IMR-90 (cell line): ENCODE data around the gene XPR1. TPM values are rescaled to one million over a fixed set of nuclear protein-coding genes. Genes with fewer than 3 reads are reported as not detected.

ENCODE experiments used
- ATAC-seq: fragments of 200-7000 bp; cut with Tn5 transposase; 2 replicates; pipeline ENCODE4 v1.9.1; 2020; ENCODE audit warnings: low read depth, mild to moderate bottlenecking, moderate library complexity
- BruUV-seq: library from RNA; stranded (reverse); fragments of 400-500 nt; replicated peaks from 2 replicates; lab custom pipeline; 2021; lab: Mats Ljungman, UMichigan
- CTCF ChIA-PET: fragments of 300-600 bp; formaldehyde crosslinking; extraction: SDS; loops from one replicate; lab custom pipeline; 2021; ENCODE audit warnings: antibody characterized with exemption; lab: Yijun Ruan, JAX
- POLR2A ChIA-PET: fragments of 300-600 bp; sonication (Branson Sonifier 250); formaldehyde crosslinking; loops from one replicate; lab custom pipeline; 2022; ENCODE audit warnings: antibody characterized with exemption; ENCODE audit not compliant: unreplicated experiment; lab: Charles Lee
- DNase-seq: peaks from one replicate; pipeline ENCODE4 v3.0.0; 2013
- H2AFZ ChIP-seq: replicated peaks from 2 replicates; pipeline ENCODE3; 2013; ENCODE audit warnings: low read length, mild to moderate bottlenecking; ENCODE audit not compliant: poor library complexity
- H2AK5ac ChIP-seq: 2 replicates; pipeline ENCODE4 v1.6.1; 2013; ENCODE audit warnings: low read depth, low read length, inconsistent platforms
- H2AK9ac ChIP-seq: replicated peaks from 2 replicates; pipeline ENCODE3; 2013; ENCODE audit warnings: mild to moderate bottlenecking, low read depth, low read length, moderate library complexity; ENCODE audit not compliant: poor library complexity
- H2BK120ac ChIP-seq: 2 replicates; pipeline ENCODE4 v1.6.1; 2013; ENCODE audit warnings: low read depth, low read length, inconsistent platforms
- H2BK15ac ChIP-seq: 3 replicates; pipeline ENCODE4 v1.6.1; 2013; ENCODE audit warnings: low read depth, low read length, inconsistent platforms
- H2BK20ac ChIP-seq: 2 replicates; pipeline ENCODE4 v1.6.1; 2013; ENCODE audit warnings: low read depth, mild to moderate bottlenecking, inconsistent platforms, low read length, moderate library complexity
- H2BK5ac ChIP-seq: 2 replicates; pipeline ENCODE4 v1.6.1; 2013; ENCODE audit warnings: mild to moderate bottlenecking, low read depth, low read length, inconsistent platforms; ENCODE audit not compliant: poor library complexity, severe bottlenecking
- H3K14ac ChIP-seq: replicated peaks from 2 replicates; pipeline ENCODE4 v1.6.1; 2013; ENCODE audit warnings: low read depth, low read length, inconsistent platforms
- H3K18ac ChIP-seq: 2 replicates; pipeline ENCODE4 v1.6.1; 2013; ENCODE audit warnings: low read depth, low read length, control low read depth
- H3K23ac ChIP-seq: 2 replicates; pipeline ENCODE4 v1.6.1; 2013; ENCODE audit warnings: low read depth, low read length, inconsistent platforms
- H3K27ac ChIP-seq: 2 replicates; pipeline ENCODE4 v1.5.1; 2013; ENCODE audit warnings: mild to moderate bottlenecking, control low read depth, low read length; ENCODE audit not compliant: insufficient read depth
- H3K27me3 ChIP-seq: 2 replicates; pipeline ENCODE4 v1.6.1; 2013; ENCODE audit warnings: low read length; ENCODE audit not compliant: control insufficient read depth, insufficient read depth
- H3K36me3 ChIP-seq: 2 replicates; pipeline ENCODE4 v1.6.1; 2013; ENCODE audit warnings: low read length, mixed read lengths; ENCODE audit not compliant: control insufficient read depth, insufficient read depth
- H3K4ac ChIP-seq: 2 replicates; pipeline ENCODE4 v1.6.1; 2013; ENCODE audit warnings: low read depth, low read length, inconsistent platforms
- H3K4me1 ChIP-seq: 2 replicates; pipeline ENCODE4 v1.6.1; 2013; ENCODE audit warnings: low read length, mixed read lengths; ENCODE audit not compliant: control insufficient read depth, insufficient read depth
- H3K4me2 ChIP-seq: 2 replicates; pipeline ENCODE4 v1.6.1; 2013; ENCODE audit warnings: low read depth, mild to moderate bottlenecking, control low read depth, low read length, moderate library complexity
- H3K4me3 ChIP-seq: 2 replicates; pipeline ENCODE4 v1.5.1; 2013; ENCODE audit warnings: low read depth, mild to moderate bottlenecking, control low read depth, low read length, moderate library complexity; ENCODE audit not compliant: insufficient read depth
- H3K56ac ChIP-seq: 2 replicates; pipeline ENCODE4 v1.6.1; 2013; ENCODE audit warnings: low read length, inconsistent platforms; ENCODE audit not compliant: insufficient read depth; ENCODE audit errors: extremely low read depth
- H3K79me1 ChIP-seq, 2 experiments: 2 replicates each; pipeline ENCODE4 v1.6.1; 2013; ENCODE audit warnings: low read length in 2 of 2, inconsistent platforms in 1 of 2, low read depth in 1 of 2
- H3K9ac ChIP-seq: 2 replicates; pipeline ENCODE4 v1.6.1; 2013; ENCODE audit warnings: low read depth, low read length, control low read depth
- H3K9me1 ChIP-seq: 2 replicates; pipeline ENCODE4 v1.6.1; 2013; ENCODE audit warnings: low read length, inconsistent platforms; ENCODE audit not compliant: insufficient read depth
- H3K9me3 ChIP-seq: 2 replicates; pipeline ENCODE4 v1.6.1; 2013; ENCODE audit warnings: low read length; ENCODE audit not compliant: control insufficient read depth, insufficient read depth
- H4K20me1 ChIP-seq: 2 replicates; pipeline ENCODE4 v1.6.1; 2013; ENCODE audit warnings: low read length, inconsistent platforms; ENCODE audit not compliant: insufficient read depth
- H4K5ac ChIP-seq: 2 replicates; pipeline ENCODE4 v1.6.1; 2013; ENCODE audit warnings: mild to moderate bottlenecking, low read depth, low read length, control low read depth
- H4K8ac ChIP-seq, 2 experiments: 2 replicates each; pipeline ENCODE4 v1.6.1; 2013; ENCODE audit warnings: low read depth in 2 of 2, low read length in 2 of 2, control low read depth in 1 of 2, inconsistent platforms in 1 of 2
- H4K91ac ChIP-seq: 2 replicates; pipeline ENCODE4 v1.6.1; 2013; ENCODE audit warnings: low read depth, low read length, inconsistent platforms; ENCODE audit not compliant: insufficient read depth
- BHLHE40 ChIP-seq: fragments of 150-350 bp; IDR thresholded peaks from 2 replicates; pipeline ENCODE4 v1.6.1; 2016; ENCODE audit warnings: mild to moderate bottlenecking, low read depth, low read length
- CEBPB ChIP-seq: IDR thresholded peaks from 2 replicates; pipeline ENCODE4 v1.6.1; 2012; ENCODE audit warnings: low read depth, low read length, improper control_type of control experiment
- CHD1 ChIP-seq: IDR thresholded peaks from 2 replicates; pipeline ENCODE4 v1.6.1; 2012; ENCODE audit warnings: low read depth, low read length, improper control_type of control experiment
- CTCF ChIP-seq: conservative IDR thresholded peaks from 2 replicates; pipeline ENCODE4 v1.5.1; 2012; ENCODE audit warnings: mild to moderate bottlenecking, low read depth, low read length, improper control_type of control experiment
- ELK1 ChIP-seq: fragments of 150-350 bp; IDR thresholded peaks from 2 replicates; pipeline ENCODE4 v1.6.1; 2016; ENCODE audit warnings: low read depth, mild to moderate bottlenecking, low read length, moderate library complexity, borderline replicate concordance
- FOS ChIP-seq: fragments of 150-350 bp; IDR thresholded peaks from 2 replicates; pipeline ENCODE4 v1.6.1; 2016; ENCODE audit warnings: low read depth, low read length
- MAFK ChIP-seq: IDR thresholded peaks from 2 replicates; pipeline ENCODE4 v1.6.1; 2012; ENCODE audit warnings: low read depth, low read length, improper control_type of control experiment
- MAZ ChIP-seq: IDR thresholded peaks from 2 replicates; pipeline ENCODE4 v1.6.1; 2012; ENCODE audit warnings: low read depth, mild to moderate bottlenecking, low read length, improper control_type of control experiment, moderate library complexity, borderline replicate concordance
- MXI1 ChIP-seq: IDR thresholded peaks from 2 replicates; pipeline ENCODE4 v1.6.1; 2012; ENCODE audit warnings: low read depth, mild to moderate bottlenecking, low read length, moderate library complexity, borderline replicate concordance
- NFE2L2 ChIP-seq: fragments of 150-350 bp; IDR thresholded peaks from 2 replicates; pipeline ENCODE4 v1.6.1; 2016; ENCODE audit warnings: low read depth, mild to moderate bottlenecking, low read length
- POLR2A ChIP-seq: IDR thresholded peaks from 2 replicates; pipeline ENCODE4 v1.6.1; 2012; ENCODE audit warnings: mild to moderate bottlenecking, low read depth, low read length
- RAD21 ChIP-seq: IDR thresholded peaks from 2 replicates; pipeline ENCODE4 v1.6.1; 2012; ENCODE audit warnings: low read length, improper control_type of control experiment
- RCOR1 ChIP-seq: IDR thresholded peaks from 2 replicates; pipeline ENCODE4 v1.6.1; 2012; ENCODE audit warnings: mild to moderate bottlenecking, low read length, improper control_type of control experiment; ENCODE audit not compliant: insufficient replicate concordance
- RFX5 ChIP-seq: IDR thresholded peaks from 2 replicates; pipeline ENCODE4 v1.8.0; 2012; ENCODE audit warnings: low read depth, mild to moderate bottlenecking, low read length, moderate library complexity
- SMC3 ChIP-seq: fragments of 150-350 bp; IDR thresholded peaks from 2 replicates; pipeline ENCODE4 v1.6.1; 2016; ENCODE audit warnings: low read depth, mild to moderate bottlenecking, antibody characterized with exemption, low read length, moderate library complexity
- USF2 ChIP-seq: fragments of 150-350 bp; IDR thresholded peaks from 2 replicates; pipeline ENCODE4 v1.6.1; 2017; ENCODE audit warnings: mild to moderate bottlenecking, antibody characterized with exemption, low read length, low read depth
- WGBS, 2 experiments: methylation state at CpG; one replicate each; pipeline versions ENCODE4 v1.1.5 to v1.1.7; 2013; ENCODE audit warnings: missing lambda C conversion rate in 2 of 2; ENCODE audit not compliant: insufficient read length in 1 of 2; ENCODE audit errors: extremely low coverage in 2 of 2; 5-methylcytosine and 5-hydroxymethylcytosine counted together
- dilution Hi-C: fragments of 300-500 bp; cut with HindIII; formaldehyde crosslinking; loops from one replicate; pipeline ENCODE4 v1.14.3; 2018; ENCODE audit warnings: low sequenced_read_pairs; ENCODE audit not compliant: unreplicated experiment
- in situ Hi-C: fragments of 300-500 bp; cut with MboI; formaldehyde crosslinking; loops from 3 replicates; pipeline ENCODE4 v1.14.3; 2019; ENCODE audit warnings: low sequenced_read_pairs, inconsistent platforms, mixed read lengths
- intact Hi-C: fragments of 100-400 bp; cut with micrococcal nuclease; formaldehyde crosslinking; loops from 2 replicates; pipeline ENCODE4 v1.10.0; 2022
- polyA plus RNA-seq, 3 experiments: library from polyadenylated mRNA; depleted of rRNA; stranded (reverse); fragments of >200 nt; gene quantifications; 2 replicates each; pipeline ENCODE4 v1.2.3, GENCODE V29; 2012; ENCODE audit warnings: low replicate concordance in 1 of 3
- total RNA-seq: library from RNA; depleted of rRNA; stranded (reverse); fragments of >200 nt; gene quantifications from 2 replicates; pipeline ENCODE4 v1.2.3, GENCODE V29; 2012

The XPR1 gene
- total and polyA plus RNA-seq, 2 of the 4 experiments (the other 2 are of a cell fraction): 11.8 to 25.1 TPM

GRCh38 chr1:180899262-180899661 lies 267.4 kb downstream of the XPR1 start:
- dilution Hi-C loops (no loop called here), in situ Hi-C loops (no loop called here), intact Hi-C loops (no loop called here)
- no peak overlapping the region for H3K23ac ChIP-seq
- H3K4ac ChIP-seq: no peak overlapping the region
- no peak overlapping the region for H3K4me3 ChIP-seq
- no peaks in the 10 kb centered on the region for H3K9me3 ChIP-seq
- no peak overlapping the region for H2AK5ac ChIP-seq
- no peaks in the 10 kb centered on the region for H3K9me1 ChIP-seq
- H2AK9ac ChIP-seq: no peak overlapping the region
- H3K27me3 ChIP-seq: no peaks in the 10 kb centered on the region
- no peak overlapping the region for H2AFZ ChIP-seq
- POLR2A ChIA-PET: interaction anchor here (0.6 kb wide), 1 partner anchor 218 kb away, joined by 3 read pairs; no protein-coding TSS in a partner anchor
- no peak overlapping the region for H2BK5ac ChIP-seq
- 0 out of 2 replicates have a peak, but pooled peaks cover 1% of the 10 kb centered on the region for H3K36me3 ChIP-seq
- H3K4me1 ChIP-seq: 0 out of 2 replicates have a peak, but pooled peaks cover 2% of the 10 kb centered on the region
- TF ChIP-seq FOS: no peak
- no peak for TF ChIP-seq ELK1
- TF ChIP-seq RCOR1: no peak
- no peak for TF ChIP-seq POLR2A
- TF ChIP-seq RFX5: no peak
- no peak for TF ChIP-seq MAZ
- no peak for TF ChIP-seq CHD1
- no peak for TF ChIP-seq RAD21
- no peak for TF ChIP-seq CTCF
- no peak for TF ChIP-seq MAFK
- no peak for TF ChIP-seq MXI1
- TF ChIP-seq USF2: no peak
- TF ChIP-seq CEBPB: no peak
- no peak for TF ChIP-seq SMC3
- TF ChIP-seq BHLHE40: no peak
- no peak for TF ChIP-seq NFE2L2
- DNase-seq: no peak
- no peak overlapping the region for H2BK15ac ChIP-seq
- H2BK20ac ChIP-seq: no peak overlapping the region
- H3K79me1 ChIP-seq: no peaks in the 10 kb centered on the region
- no peak for ATAC-seq
- H4K91ac ChIP-seq: no peak overlapping the region
- no peak overlapping the region for H3K27ac ChIP-seq
- H3K18ac ChIP-seq: no peak overlapping the region
- CTCF ChIA-PET: interaction anchor here (0.8 to 1.4 kb wide), 3 partner anchors 12 to 267 kb away, joined by 3 to 4 read pairs (median 4); no protein-coding TSS in a partner anchor
- no peaks in the 10 kb centered on the region for H4K20me1 ChIP-seq
- no peak overlapping the region for H2BK120ac ChIP-seq
- H3K56ac ChIP-seq: no peak overlapping the region
- no peak overlapping the region for H3K9ac ChIP-seq
- WGBS, 2 experiments: no CpG with 5 or more reads among the region's 7 CpGs
- no peak overlapping the region for H3K14ac ChIP-seq
- no peak overlapping the region for H4K5ac ChIP-seq
- H3K4me2 ChIP-seq: no peak overlapping the region
- no peak overlapping the region for H4K8ac ChIP-seq
- BruUV-seq: no TSS peak
